IPS-18c (cell line): Measurements from ENCODE around the gene TIMM22.

Experiments used
- H3K4me3 ChIP-seq: 2 replicates; pipeline ENCODE4 v1.7.0; 2013; ENCODE audit warnings: low read depth, mild to moderate bottlenecking, low read length, moderate library complexity; ENCODE audit not compliant: insufficient read depth
- H3K9me3 ChIP-seq: one replicate; pipeline ENCODE4 v1.6.1; 2013; ENCODE audit warnings: mild to moderate bottlenecking, low read length, moderate library complexity; ENCODE audit not compliant: control insufficient read depth, insufficient read depth

TIMM22 gene

GRCh38 chr17:1027044-1027443 lies 30.1 kb downstream of the TIMM22 start:
- Histone ChIP-seq H3K9me3 (no peaks in the 10 kb centered on the region), H3K4me3 (no peak overlapping the region)

GRCh38 chr17:1029196-1029921 lies 32.4 kb downstream of the TIMM22 start:
- Histone ChIP-seq H3K9me3 (no peaks in the 10 kb centered on the region), H3K4me3 (no peak overlapping the region)

- H3K4me3 ChIP-seq = no peak overlapping the region
- H3K9me3 ChIP-seq = no peaks in the 10 kb centered on the region
Measured at GRCh38 chr17:1029922-1030644, 33.2 kb downstream of the TIMM22 start.

DNA sequence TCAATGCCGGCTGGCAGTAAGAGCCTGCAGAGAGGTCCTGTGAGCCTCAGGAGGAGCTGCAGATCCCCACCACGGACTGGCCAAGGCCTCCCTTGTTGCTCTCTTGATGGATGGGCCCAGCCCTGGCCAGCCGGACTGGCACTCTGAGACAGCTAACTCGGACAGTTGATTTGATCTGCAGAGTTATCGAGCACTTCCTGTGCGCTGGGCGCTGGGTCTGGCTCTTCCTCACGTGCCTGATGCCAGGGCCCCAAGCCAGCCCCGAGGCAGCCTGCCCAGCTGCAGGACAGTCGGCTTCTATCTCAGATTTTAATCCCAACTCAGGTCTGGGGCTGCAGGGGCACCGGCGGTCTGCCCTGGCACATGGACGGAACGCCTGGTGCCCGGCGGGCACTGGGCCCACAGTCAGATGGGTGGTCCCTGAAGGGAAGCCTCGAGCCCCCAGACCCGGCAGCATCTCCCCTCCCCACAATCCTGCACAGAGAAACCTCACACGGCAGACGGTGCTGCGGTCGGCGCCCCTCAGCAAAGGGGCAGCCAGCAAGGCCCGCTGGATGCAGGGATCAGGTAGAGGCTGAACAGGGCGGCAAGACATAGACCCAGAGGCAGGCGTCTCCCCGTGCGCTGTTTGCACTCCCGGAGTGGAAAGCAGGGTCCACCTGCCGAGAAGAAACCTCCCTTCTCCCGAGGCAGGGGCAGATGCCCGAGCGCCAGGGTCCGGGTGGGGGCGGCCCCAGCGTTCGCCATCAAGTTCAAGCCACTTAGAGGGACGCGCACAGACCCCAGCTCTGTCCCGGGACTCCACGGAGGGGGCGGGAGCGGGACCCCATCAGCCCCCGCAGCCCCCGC lies 34.0 kb downstream of the TIMM22 start:
- no peak overlapping the region for H3K4me3 ChIP-seq
- no peaks in the 10 kb centered on the region for H3K9me3 ChIP-seq

GRCh38 chr17:1031711-1032110 lies 34.8 kb downstream of the TIMM22 start:
- Histone ChIP-seq H3K9me3 (no peaks in the 10 kb centered on the region), H3K4me3 (peak overlapping the region; percentile 58)

DNA sequence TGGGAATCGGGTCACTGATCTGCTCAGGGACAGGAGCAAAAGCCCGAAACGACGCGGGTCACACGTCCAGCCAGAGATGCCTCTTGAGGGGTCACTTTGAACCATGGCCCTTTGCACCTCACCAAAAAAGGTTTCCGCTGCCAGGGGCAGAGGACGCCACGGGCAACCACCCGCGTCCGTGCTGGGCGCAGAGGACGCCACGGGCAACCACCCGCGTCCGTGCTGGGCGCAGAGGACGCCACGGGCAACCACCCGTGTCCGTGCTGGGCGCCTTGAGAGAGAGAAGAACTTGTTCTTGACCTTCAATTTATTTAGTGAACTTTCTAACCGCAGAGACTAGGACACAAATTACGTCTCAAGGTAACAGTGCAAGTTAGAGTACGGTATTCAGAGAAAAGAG lies 35.5 kb downstream of the TIMM22 start:
- Histone ChIP-seq H3K4me3 (peak overlapping the region; percentile 58), H3K9me3 (no peaks in the 10 kb centered on the region)

DNA sequence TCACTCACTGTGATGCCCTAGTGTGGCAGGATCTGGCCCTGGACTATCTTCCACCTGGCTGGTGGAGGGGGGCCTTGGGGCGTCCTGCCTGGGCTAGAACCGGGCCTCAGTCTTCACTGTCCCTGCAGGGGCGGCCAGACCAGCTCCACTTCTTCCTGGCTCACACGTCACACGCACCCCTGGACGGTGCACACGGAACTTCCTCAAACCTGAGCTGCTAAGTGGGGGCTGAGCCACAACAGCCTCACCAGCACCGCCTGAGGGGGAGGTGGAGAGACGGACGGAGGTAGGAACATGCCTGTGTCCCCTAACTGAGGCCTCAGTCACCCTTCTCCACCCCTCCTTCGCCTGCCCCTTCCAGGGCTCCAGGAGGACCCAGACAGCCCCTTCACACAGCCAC lies 36.6 kb downstream of the TIMM22 start:
- H3K4me3 ChIP-seq = no peak overlapping the region

DNA sequence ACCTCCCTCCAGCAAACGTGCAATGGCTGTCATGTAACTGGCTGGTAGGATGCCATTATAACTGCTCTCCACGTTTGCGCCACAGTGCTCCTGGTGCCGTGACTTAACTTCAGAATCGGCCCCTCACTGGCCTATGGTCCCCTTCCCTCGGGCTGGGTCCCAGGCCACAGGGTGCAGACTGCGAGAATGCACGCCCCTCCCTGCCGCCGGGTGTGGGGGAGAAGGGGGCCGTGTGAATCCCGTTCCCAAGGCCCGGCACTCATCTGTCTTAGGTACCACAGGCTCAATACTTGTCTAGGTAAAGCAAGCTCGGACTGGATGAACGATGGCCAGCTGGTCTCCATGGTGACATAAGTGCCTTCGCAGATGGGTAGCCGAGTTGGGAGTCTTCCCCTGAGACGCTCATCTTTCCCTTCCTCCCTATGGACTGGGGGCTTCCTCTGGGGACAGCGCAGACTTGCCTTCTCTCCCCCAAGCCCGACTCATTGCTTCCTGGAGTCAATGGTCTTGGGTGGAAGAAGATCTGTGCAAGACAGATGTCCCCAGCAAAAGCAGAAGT lies 37.8 kb downstream of the TIMM22 start:
- H3K4me3 ChIP-seq = no peak overlapping the region
- H3K9me3 ChIP-seq = no peaks in the 10 kb centered on the region

More for the DNA sequence above, 36.6 kb downstream of the TIMM22 start:
- no peaks in the 10 kb centered on the region for H3K9me3 ChIP-seq

DNA sequence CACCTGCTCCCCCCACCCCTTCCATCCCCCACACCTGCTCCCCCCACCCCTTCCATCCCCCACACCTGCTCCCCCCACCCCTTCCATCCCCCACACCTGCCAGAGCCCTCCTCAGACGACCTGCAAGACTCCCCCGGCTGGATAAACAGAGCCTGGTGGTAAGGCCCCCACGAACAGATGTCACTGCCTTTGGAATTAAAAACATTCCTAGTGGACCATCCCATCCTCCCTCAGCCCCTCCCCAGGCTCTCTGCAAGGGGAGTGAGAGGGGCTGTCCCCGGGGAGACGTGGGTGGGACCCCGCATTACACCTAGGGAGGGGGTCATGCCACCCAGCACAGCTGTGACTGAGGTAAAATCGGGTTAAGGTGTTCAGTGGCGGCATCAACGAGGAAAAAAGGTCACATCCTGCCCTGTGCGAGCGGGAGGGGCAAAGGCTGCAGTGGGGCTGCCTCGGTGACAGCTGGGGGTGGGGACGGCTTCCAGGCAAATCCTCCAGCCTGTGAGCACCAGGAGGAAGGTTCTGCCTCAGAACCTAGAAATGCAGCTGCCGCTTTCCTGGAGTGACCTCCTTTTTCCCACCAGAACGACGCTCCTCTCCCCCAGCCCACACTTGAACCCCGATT lies 38.7 kb downstream of the TIMM22 start:
- no peaks in the 10 kb centered on the region for H3K9me3 ChIP-seq

DNA sequence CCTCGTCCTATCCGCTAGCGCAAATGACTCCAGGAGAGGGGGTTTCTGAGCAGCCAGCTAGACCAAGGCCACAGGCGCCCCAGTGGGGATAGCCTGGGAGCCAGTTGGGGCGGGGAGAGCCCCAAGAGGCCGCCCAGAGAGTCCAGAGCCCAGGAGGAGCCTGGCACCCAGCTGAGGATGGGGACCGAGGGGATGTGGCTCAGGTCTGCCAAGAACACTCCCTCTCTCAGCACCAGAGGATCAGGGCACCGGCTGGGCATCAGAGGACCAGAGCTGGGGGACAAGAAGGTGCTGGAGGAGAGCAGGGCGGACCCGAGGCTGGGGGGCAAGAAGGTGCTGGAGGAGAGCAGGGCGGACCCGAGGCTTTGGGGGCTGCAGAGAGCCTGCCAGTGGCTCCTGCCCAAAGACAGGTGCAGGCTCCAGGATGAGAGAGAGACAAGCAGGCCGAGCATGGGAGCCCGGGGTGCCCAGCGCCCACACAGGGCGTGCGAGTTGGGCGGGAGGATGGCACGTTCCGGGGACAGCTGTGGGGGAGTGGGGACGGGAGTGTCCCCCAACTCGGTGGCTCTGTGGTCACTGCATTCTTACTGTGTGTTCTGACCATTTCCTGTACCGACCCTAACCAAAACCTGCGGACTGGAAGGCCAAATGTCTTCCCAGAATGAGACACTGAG lies 39.4 kb downstream of the TIMM22 start:
- Histone ChIP-seq H3K4me3 (no peak overlapping the region), H3K9me3 (no peaks in the 10 kb centered on the region)

More for the DNA sequence above, 38.7 kb downstream of the TIMM22 start:
- H3K4me3 ChIP-seq = no peak overlapping the region

GRCh38 chr17:1036845-1037237 lies 39.9 kb downstream of the TIMM22 start:
- H3K9me3 ChIP-seq = no peaks in the 10 kb centered on the region
- H3K4me3 ChIP-seq = no peak overlapping the region

GRCh38 chr17:1037238-1037879 lies 40.4 kb downstream of the TIMM22 start:
- no peaks in the 10 kb centered on the region for H3K9me3 ChIP-seq
- H3K4me3 ChIP-seq = no peak overlapping the region

- Histone ChIP-seq H3K4me3 (no peak overlapping the region), H3K9me3 (no peaks in the 10 kb centered on the region)
Measured at GRCh38 chr17:1038459-1039122, 41.7 kb downstream of the TIMM22 start.

GRCh38 chr17:1039123-1039507 lies 42.2 kb downstream of the TIMM22 start:
- no peaks in the 10 kb centered on the region for H3K9me3 ChIP-seq
- no peak overlapping the region for H3K4me3 ChIP-seq

GRCh38 chr17:1039511-1040215 lies 42.7 kb downstream of the TIMM22 start:
- Histone ChIP-seq H3K9me3 (no peaks in the 10 kb centered on the region), H3K4me3 (no peak overlapping the region)
